PFSK-1 (cell line): ENCODE results near the gene CHRND.

Experiments
- FOXP2 ChIP-seq: optimal IDR thresholded peaks from 2 replicates; pipeline ENCODE3; 2011; ENCODE audit warnings: borderline replicate concordance, control low read depth, inconsistent platforms; ENCODE audit not compliant: insufficient read depth; ENCODE audit errors: extremely low read length, extremely low read depth
- POLR2AphosphoS5 ChIP-seq: IDR thresholded peaks from 2 replicates; pipeline ENCODE4 v1.6.1; 2012; ENCODE audit warnings: low read depth, mild to moderate bottlenecking, control low read depth, low read length, moderate library complexity
- SIN3A ChIP-seq: IDR thresholded peaks from 2 replicates; pipeline ENCODE4 v1.6.1; 2012; ENCODE audit warnings: mild to moderate bottlenecking, low read length, moderate library complexity, borderline replicate concordance; ENCODE audit not compliant: insufficient read depth
- TF ChIP-seq, protein P1 (sequence below), 2 experiments: IDR thresholded peaks; 2 replicates each; pipeline versions ENCODE4 v1.6.1 to v1.8.0; 2011 to 2012; ENCODE audit warnings: low read depth in 2 of 2, low read length in 2 of 2, control low read depth in 1 of 2, inconsistent platforms in 1 of 2, mild to moderate bottlenecking in 1 of 2, moderate library complexity in 1 of 2; ENCODE audit not compliant: insufficient read depth in 1 of 2

DNA sequence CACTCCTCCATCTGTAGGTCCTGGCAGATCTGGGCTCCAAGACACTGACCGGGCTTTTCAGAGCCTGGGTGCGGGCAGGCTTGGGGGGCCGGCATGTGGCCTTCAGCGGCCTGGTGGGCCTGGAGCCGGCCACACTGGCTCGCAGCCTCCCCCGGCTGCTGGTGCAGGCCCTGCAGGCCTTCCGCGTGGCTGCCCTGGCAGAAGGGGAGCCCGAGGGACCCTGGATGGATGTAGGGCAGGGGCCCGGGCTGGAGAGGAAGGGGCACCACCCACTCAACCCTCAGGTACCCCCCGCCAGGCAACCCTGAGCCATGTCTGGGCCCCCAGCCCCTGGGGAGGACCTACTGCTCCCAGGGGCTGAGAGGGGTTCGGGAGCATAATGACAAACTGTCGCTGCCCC lies 761 bp upstream of the CHRND start:
- TF ChIP-seq SIN3A (no peak), POLR2AphosphoS5 (no peak), FOXP2 (no peak)
- TF ChIP-seq, protein P1, sequence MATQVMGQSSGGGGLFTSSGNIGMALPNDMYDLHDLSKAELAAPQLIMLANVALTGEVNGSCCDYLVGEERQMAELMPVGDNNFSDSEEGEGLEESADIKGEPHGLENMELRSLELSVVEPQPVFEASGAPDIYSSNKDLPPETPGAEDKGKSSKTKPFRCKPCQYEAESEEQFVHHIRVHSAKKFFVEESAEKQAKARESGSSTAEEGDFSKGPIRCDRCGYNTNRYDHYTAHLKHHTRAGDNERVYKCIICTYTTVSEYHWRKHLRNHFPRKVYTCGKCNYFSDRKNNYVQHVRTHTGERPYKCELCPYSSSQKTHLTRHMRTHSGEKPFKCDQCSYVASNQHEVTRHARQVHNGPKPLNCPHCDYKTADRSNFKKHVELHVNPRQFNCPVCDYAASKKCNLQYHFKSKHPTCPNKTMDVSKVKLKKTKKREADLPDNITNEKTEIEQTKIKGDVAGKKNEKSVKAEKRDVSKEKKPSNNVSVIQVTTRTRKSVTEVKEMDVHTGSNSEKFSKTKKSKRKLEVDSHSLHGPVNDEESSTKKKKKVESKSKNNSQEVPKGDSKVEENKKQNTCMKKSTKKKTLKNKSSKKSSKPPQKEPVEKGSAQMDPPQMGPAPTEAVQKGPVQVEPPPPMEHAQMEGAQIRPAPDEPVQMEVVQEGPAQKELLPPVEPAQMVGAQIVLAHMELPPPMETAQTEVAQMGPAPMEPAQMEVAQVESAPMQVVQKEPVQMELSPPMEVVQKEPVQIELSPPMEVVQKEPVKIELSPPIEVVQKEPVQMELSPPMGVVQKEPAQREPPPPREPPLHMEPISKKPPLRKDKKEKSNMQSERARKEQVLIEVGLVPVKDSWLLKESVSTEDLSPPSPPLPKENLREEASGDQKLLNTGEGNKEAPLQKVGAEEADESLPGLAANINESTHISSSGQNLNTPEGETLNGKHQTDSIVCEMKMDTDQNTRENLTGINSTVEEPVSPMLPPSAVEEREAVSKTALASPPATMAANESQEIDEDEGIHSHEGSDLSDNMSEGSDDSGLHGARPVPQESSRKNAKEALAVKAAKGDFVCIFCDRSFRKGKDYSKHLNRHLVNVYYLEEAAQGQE (IDR thresholded peaks at IDR 0.05; ENCODE audit: insufficient read depth in 1 of 2, low read depth in 2 of 2, low read length in 2 of 2), result no peak
